T1000 (cell line): Measurements from ENCODE around the gene SCMH1.
"Not testable (repeated sequence)": the region's sequence is repeated elsewhere in the genome, so short reads cannot be mapped to it uniquely, and the experiment has no call there.

ENCODE experiments used
- DNase-seq: peaks from one replicate; lab custom pipeline; 2025; ENCODE audit warnings: mixed read lengths; lab: John Stamatoyannopoulos, UW

Gene SCMH1

GRCh38 chr1:41241749-41242341, at the start of gene SCMH1:
Gene SCMH1 (minus strand): TSS chr1:41242306. CDS start chr1:41186133, 56,173 bp downstream.
- DNase-seq, result peak; percentile 33

GRCh38 chr1:41291195-41291594, 49.1 kb upstream of the SCMH1 start:
- no peak for DNase-seq

- DNase-seq, result no peak
These were observed 47.1 kb upstream of the SCMH1 start for GRCh38 chr1:41289196-41289595.

- no peak for DNase-seq
These were observed 44.9 kb upstream of the SCMH1 start for GRCh38 chr1:41286992-41287391.

GRCh38 chr1:41286486-41286885, 44.4 kb upstream of the SCMH1 start:
- no peak for DNase-seq

- no peak for DNase-seq
These were observed 43.7 kb upstream of the SCMH1 start for GRCh38 chr1:41285818-41286217.

GRCh38 chr1:41284121-41284520, 42.0 kb upstream of the SCMH1 start:
- no peak for DNase-seq

GRCh38 chr1:41282679-41283317, 40.7 kb upstream of the SCMH1 start:
- no peak for DNase-seq

- DNase-seq, result no peak
These were observed 39.2 kb upstream of the SCMH1 start for GRCh38 chr1:41281334-41281733.

GRCh38 chr1:41280202-41281032, 38.3 kb upstream of the SCMH1 start:
- DNase-seq, result no peak

GRCh38 chr1:41278076-41278475, 36.0 kb upstream of the SCMH1 start:
- DNase-seq, result no peak

- no peak for DNase-seq
These were observed 35.4 kb upstream of the SCMH1 start for GRCh38 chr1:41277371-41277975.

- no peak for DNase-seq
These were observed 33.7 kb upstream of the SCMH1 start for GRCh38 chr1:41275831-41276230.

GRCh38 chr1:41274752-41275545, 32.8 kb upstream of the SCMH1 start:
- DNase-seq, result no peak

- no peak for DNase-seq
These were observed 30.5 kb upstream of the SCMH1 start for GRCh38 chr1:41272601-41273000.

GRCh38 chr1:41268154-41268770, 26.2 kb upstream of the SCMH1 start:
- peak; percentile 58 for DNase-seq

- DNase-seq, result no peak
These were observed 20.0 kb upstream of the SCMH1 start for GRCh38 chr1:41261926-41262618.

GRCh38 chr1:41260768-41261167, 18.7 kb upstream of the SCMH1 start:
- no peak for DNase-seq

GRCh38 chr1:41259221-41259620, 17.1 kb upstream of the SCMH1 start:
- DNase-seq, result no peak

GRCh38 chr1:41255978-41256377, 13.9 kb upstream of the SCMH1 start:
- no peak for DNase-seq

- not testable (repeated sequence) for DNase-seq
These were observed 9.0 kb upstream of the SCMH1 start for GRCh38 chr1:41251120-41251519.
